ENCODE data around the gene HIP1R.

Gene HIP1R

GRCh38 chr12:122845865-122846621 lies 10.8 kb downstream of the HIP1R start:
- DNase-seq, result no peak
- Histone ChIP-seq H3K27me3 (replicated peaks) (no peaks in the 10 kb centered on the region), H3K36me3 (replicated peaks) (no peaks in the 10 kb centered on the region), H3K4me3 (ENCODE audit: low read depth, low read length) (no peak overlapping the region), H3K27ac (no peak overlapping the region)
- no peak for TF ChIP-seq CTCF (IDR thresholded peaks at IDR 0.05; ENCODE audit: low read depth, low read length, missing control alignments)
- in situ Hi-C loops (cut with HindIII; ENCODE audit: low pct_ligation_motif_present, low sequenced_read_pairs), result no loop called here

- H3K4me3 ChIP-seq (ENCODE audit: low read depth, low read length), result no peak overlapping the region
- no peaks in the 10 kb centered on the region for H3K27me3 ChIP-seq (replicated peaks)
- in situ Hi-C loops (cut with HindIII; ENCODE audit: low pct_ligation_motif_present, low sequenced_read_pairs), result no loop called here
- H3K36me3 ChIP-seq (replicated peaks), result no peaks in the 10 kb centered on the region
- DNase-seq, result no peak
- H3K27ac ChIP-seq, result no peak overlapping the region
- TF ChIP-seq CTCF (IDR thresholded peaks at IDR 0.05; ENCODE audit: low read depth, low read length, missing control alignments), result no peak
Measured at GRCh38 chr12:122846622-122847515, 11.6 kb downstream of the HIP1R start.

- Histone ChIP-seq H3K36me3 (replicated peaks) (no peaks in the 10 kb centered on the region), H3K4me3 (ENCODE audit: low read depth, low read length) (no peak overlapping the region), H3K27ac (no peak overlapping the region), H3K27me3 (replicated peaks) (no peaks in the 10 kb centered on the region)
- DNase-seq, result no peak
- in situ Hi-C loops (cut with HindIII; ENCODE audit: low pct_ligation_motif_present, low sequenced_read_pairs), result no loop called here
- TF ChIP-seq CTCF (IDR thresholded peaks at IDR 0.05; ENCODE audit: low read depth, low read length, missing control alignments), result no peak
Measured at GRCh38 chr12:122847516-122847836, 12.2 kb downstream of the HIP1R start.

GRCh38 chr12:122847921-122848421 lies 12.7 kb downstream of the HIP1R start:
- Histone ChIP-seq H3K36me3 (replicated peaks) (no peaks in the 10 kb centered on the region), H3K27me3 (replicated peaks) (no peaks in the 10 kb centered on the region), H3K27ac (no peak overlapping the region), H3K4me3 (ENCODE audit: low read depth, low read length) (no peak overlapping the region)
- DNase-seq, result no peak
- no peak for TF ChIP-seq CTCF (IDR thresholded peaks at IDR 0.05; ENCODE audit: low read depth, low read length, missing control alignments)
- in situ Hi-C loops (cut with HindIII; ENCODE audit: low pct_ligation_motif_present, low sequenced_read_pairs), result no loop called here

GRCh38 chr12:122848471-122849351 lies 13.5 kb downstream of the HIP1R start:
- H3K27me3 ChIP-seq (replicated peaks), result no peaks in the 10 kb centered on the region
- no peak overlapping the region for H3K27ac ChIP-seq
- no peak overlapping the region for H3K4me3 ChIP-seq (ENCODE audit: low read depth, low read length)
- H3K36me3 ChIP-seq (replicated peaks), result no peaks in the 10 kb centered on the region
- TF ChIP-seq CTCF (IDR thresholded peaks at IDR 0.05; ENCODE audit: low read depth, low read length, missing control alignments), result no peak
- no peak for DNase-seq
- in situ Hi-C loops (cut with HindIII; ENCODE audit: low pct_ligation_motif_present, low sequenced_read_pairs), result no loop called here

Data from brain microvascular endothelial cell (primary cell).